ENCODE data around the gene FARP1.

DNA sequence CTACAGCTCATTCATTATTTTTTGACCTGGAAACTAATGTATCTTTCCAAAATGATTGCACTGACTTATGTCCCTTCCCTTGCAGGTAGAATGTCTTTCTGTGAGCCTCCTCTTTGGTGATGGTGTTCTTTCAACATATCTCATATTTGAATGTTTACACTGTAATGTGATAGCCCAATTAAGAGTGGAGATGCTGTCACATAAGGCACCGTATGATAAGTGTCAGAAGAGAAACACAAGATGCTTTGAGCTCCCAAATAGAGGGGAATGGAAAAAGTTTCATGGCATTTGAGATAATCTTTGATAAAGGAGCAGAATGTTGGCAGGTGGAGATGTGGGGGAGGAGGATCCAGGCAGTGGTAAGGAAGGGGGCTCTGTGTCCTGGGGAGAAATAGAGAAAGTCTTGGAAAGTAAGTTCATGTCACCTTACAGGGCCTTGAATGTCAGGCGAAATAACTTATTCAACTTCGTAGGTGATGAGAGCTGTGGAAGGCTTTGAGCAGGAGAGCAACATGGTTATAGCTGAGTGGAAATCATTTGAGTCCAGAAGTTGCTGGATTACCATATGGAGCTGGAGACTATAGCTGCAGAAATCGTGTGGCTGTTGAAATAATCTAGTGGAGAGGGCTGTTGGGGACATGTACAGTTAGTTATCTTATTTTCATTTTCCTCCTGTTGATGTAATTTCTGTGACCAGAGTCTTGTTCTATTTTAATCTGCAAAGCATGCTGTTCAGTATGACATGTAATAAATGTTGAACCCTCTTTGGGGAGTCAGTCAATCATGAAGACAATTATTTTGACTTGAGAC is 44.5 kb downstream of the FARP1 start:
- TF ChIP-seq, protein P1, sequence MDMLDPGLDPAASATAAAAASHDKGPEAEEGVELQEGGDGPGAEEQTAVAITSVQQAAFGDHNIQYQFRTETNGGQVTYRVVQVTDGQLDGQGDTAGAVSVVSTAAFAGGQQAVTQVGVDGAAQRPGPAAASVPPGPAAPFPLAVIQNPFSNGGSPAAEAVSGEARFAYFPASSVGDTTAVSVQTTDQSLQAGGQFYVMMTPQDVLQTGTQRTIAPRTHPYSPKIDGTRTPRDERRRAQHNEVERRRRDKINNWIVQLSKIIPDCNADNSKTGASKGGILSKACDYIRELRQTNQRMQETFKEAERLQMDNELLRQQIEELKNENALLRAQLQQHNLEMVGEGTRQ (CRISPR knock-in tag; IDR thresholded peaks at IDR 0.05), result no peak
- TF ChIP-seq GTF2I (CRISPR knock-in tag; conservative IDR thresholded peaks at IDR 0.05), result no peak
- TF ChIP-seq ZNF263 (CRISPR knock-in tag; IDR thresholded peaks at IDR 0.05; ENCODE audit: low read depth), result no peak
- TF ChIP-seq, protein P2, sequence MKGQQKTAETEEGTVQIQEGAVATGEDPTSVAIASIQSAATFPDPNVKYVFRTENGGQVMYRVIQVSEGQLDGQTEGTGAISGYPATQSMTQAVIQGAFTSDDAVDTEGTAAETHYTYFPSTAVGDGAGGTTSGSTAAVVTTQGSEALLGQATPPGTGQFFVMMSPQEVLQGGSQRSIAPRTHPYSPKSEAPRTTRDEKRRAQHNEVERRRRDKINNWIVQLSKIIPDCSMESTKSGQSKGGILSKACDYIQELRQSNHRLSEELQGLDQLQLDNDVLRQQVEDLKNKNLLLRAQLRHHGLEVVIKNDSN (CRISPR knock-in tag; IDR thresholded peaks at IDR 0.05), result no peak
- TF ChIP-seq, protein P3, sequence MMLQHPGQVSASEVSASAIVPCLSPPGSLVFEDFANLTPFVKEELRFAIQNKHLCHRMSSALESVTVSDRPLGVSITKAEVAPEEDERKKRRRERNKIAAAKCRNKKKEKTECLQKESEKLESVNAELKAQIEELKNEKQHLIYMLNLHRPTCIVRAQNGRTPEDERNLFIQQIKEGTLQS (CRISPR knock-in tag; conservative IDR thresholded peaks at IDR 0.05), result no peak
- TF ChIP-seq, protein P4, sequence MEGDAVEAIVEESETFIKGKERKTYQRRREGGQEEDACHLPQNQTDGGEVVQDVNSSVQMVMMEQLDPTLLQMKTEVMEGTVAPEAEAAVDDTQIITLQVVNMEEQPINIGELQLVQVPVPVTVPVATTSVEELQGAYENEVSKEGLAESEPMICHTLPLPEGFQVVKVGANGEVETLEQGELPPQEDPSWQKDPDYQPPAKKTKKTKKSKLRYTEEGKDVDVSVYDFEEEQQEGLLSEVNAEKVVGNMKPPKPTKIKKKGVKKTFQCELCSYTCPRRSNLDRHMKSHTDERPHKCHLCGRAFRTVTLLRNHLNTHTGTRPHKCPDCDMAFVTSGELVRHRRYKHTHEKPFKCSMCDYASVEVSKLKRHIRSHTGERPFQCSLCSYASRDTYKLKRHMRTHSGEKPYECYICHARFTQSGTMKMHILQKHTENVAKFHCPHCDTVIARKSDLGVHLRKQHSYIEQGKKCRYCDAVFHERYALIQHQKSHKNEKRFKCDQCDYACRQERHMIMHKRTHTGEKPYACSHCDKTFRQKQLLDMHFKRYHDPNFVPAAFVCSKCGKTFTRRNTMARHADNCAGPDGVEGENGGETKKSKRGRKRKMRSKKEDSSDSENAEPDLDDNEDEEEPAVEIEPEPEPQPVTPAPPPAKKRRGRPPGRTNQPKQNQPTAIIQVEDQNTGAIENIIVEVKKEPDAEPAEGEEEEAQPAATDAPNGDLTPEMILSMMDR (IDR thresholded peaks at IDR 0.05), result no peak
- no peak for TF ChIP-seq SMAD4 (CRISPR knock-in tag; IDR thresholded peaks at IDR 0.05)
- no peak for TF ChIP-seq JUN (CRISPR knock-in tag; IDR thresholded peaks at IDR 0.05)
- TF ChIP-seq NR1H2 (CRISPR knock-in tag; IDR thresholded peaks at IDR 0.05), result no peak
- no peak for TF ChIP-seq ZNF232 (CRISPR knock-in tag; IDR thresholded peaks at IDR 0.05)
- TF ChIP-seq CBFB (CRISPR knock-in tag; IDR thresholded peaks at IDR 0.05; ENCODE audit: low read depth), result no peak
- TF ChIP-seq, protein P5, sequence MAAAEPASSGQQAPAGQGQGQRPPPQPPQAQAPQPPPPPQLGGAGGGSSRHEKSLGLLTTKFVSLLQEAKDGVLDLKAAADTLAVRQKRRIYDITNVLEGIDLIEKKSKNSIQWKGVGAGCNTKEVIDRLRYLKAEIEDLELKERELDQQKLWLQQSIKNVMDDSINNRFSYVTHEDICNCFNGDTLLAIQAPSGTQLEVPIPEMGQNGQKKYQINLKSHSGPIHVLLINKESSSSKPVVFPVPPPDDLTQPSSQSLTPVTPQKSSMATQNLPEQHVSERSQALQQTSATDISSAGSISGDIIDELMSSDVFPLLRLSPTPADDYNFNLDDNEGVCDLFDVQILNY (CRISPR knock-in tag; IDR thresholded peaks at IDR 0.05), result no peak
- TF ChIP-seq, protein P6, sequence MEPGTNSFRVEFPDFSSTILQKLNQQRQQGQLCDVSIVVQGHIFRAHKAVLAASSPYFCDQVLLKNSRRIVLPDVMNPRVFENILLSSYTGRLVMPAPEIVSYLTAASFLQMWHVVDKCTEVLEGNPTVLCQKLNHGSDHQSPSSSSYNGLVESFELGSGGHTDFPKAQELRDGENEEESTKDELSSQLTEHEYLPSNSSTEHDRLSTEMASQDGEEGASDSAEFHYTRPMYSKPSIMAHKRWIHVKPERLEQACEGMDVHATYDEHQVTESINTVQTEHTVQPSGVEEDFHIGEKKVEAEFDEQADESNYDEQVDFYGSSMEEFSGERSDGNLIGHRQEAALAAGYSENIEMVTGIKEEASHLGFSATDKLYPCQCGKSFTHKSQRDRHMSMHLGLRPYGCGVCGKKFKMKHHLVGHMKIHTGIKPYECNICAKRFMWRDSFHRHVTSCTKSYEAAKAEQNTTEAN (CRISPR knock-in tag; IDR thresholded peaks at IDR 0.05), result no peak
- TF ChIP-seq, protein P7, sequence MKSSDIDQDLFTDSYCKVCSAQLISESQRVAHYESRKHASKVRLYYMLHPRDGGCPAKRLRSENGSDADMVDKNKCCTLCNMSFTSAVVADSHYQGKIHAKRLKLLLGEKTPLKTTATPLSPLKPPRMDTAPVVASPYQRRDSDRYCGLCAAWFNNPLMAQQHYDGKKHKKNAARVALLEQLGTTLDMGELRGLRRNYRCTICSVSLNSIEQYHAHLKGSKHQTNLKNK (CRISPR knock-in tag; IDR thresholded peaks at IDR 0.05), result no peak

All from WTC11 (cell line).